ENCODE measurements around the gene KCTD10.

DNA sequence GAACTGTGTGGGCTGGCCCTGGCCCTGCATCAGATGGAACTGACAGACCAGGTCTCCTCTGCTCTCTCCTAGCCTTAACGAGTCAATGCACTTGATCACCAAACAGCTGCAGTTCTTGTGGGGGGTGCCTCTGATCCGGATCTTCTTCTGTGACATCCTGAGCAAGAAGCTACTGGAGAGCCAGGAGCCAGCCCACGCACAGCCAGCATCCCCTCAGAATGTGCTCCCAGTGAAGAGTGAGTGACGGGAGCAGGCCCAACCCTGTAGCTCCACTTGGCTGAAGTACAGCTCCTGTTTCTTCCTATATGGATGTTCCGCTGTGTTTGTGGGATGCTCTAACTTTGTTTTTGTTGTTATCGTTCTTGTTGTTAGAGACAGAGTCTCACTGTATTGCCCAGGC is 24.2 kb upstream of the KCTD10 start:
- no peak for TF ChIP-seq CTCF (conservative IDR thresholded peaks at IDR 0.05; ENCODE audit: low read length)
- TF ChIP-seq EZH2phosphoT487 (IDR thresholded peaks at IDR 0.05; ENCODE audit: borderline replicate concordance): no peak
